K562 (cell line): ENCODE results near the gene SLC16A5. TPM values are rescaled to one million over a fixed set of nuclear protein-coding genes. Genes with fewer than 3 reads are reported as not detected.
A peak's percentile ranks its signal among the peaks of the same experiment; 100 is the strongest.

Source experiments
- CHD1 ChIP-seq: fragments of 200-600 bp; sonication (generic); IDR thresholded peaks from one replicate; pipeline ENCODE4 v1.6.1; 2012; ENCODE audit warnings: mild to moderate bottlenecking, moderate library complexity, low read length, inconsistent platforms
- HMG20A ChIP-seq: fragments of 450-650 bp; formaldehyde crosslinking; conservative IDR thresholded peaks from 2 replicates; pipeline ENCODE4 v1.4.0; 2020; ENCODE audit warnings: mild to moderate bottlenecking, mixed read lengths
- RAD21 ChIP-seq, 2 experiments: fragments of 250-450 bp in 1 of 2; fragments of 450-650 bp in 1 of 2; sonication (Bioruptor Pico) in 1 of 2; formaldehyde crosslinking in 1 of 2; IDR thresholded peaks in 1 of 2; conservative IDR thresholded peaks in 1 of 2; 2 replicates each; pipeline versions ENCODE4 v1.4.0 to v1.8.0; 2020 to 2022; ENCODE audit warnings: mild to moderate bottlenecking in 2 of 2, moderate library complexity in 1 of 2
- RBM15 ChIP-seq: fragments of 200-400 bp; formaldehyde crosslinking; IDR thresholded peaks from 2 replicates; pipeline ENCODE4 v1.6.1; 2018; ENCODE audit warnings: mild to moderate bottlenecking, low read length, moderate library complexity; ENCODE audit not compliant: insufficient read depth
- REST ChIP-seq, 2 experiments: fragments of 450-650 bp; formaldehyde crosslinking in 1 of 2; IDR thresholded peaks; 2 replicates each; pipeline versions ENCODE4 v1.4.0 to v1.6.1; 2014 to 2020; ENCODE audit warnings: mild to moderate bottlenecking in 2 of 2, borderline replicate concordance in 1 of 2, low read depth in 1 of 2
- SIN3A ChIP-seq, 2 experiments: fragments of 150-350 bp in 1 of 2; IDR thresholded peaks; 2 replicates each; pipeline ENCODE4 v1.6.1; 2011 to 2016; ENCODE audit warnings: borderline replicate concordance in 2 of 2, low read depth in 2 of 2, low read length in 2 of 2, mild to moderate bottlenecking in 2 of 2, moderate library complexity in 2 of 2; ENCODE audit not compliant: control insufficient read depth in 1 of 2
- SRF ChIP-seq, 2 experiments: fragments of 250-450, 450-650 bp in 1 of 2; sonication (Bioruptor Pico) in 1 of 2; sonication (generic) in 1 of 2; formaldehyde crosslinking; IDR thresholded peaks; 2 replicates each; pipeline versions ENCODE4 v1.5.0 to v1.5.1; 2020 to 2022; ENCODE audit warnings: mild to moderate bottlenecking in 1 of 2, missing genetic modification reagents in 1 of 2
- TSC22D4 ChIP-seq: fragments of 450-650 bp; IDR thresholded peaks from 2 replicates; pipeline ENCODE4 v1.6.1; 2016; ENCODE audit warnings: missing genetic modification characterization, missing biosample characterization, control low read depth
- polyA plus RNA-seq, 8 experiments: library from polyadenylated mRNA; depleted of rRNA in 4 of 8; stranded (reverse) in 5 of 8; unstranded in 3 of 8; fragments of >200 nt; fragmentation: Nextera tagmentation in 2 of 8; fragmentation: Illumina TruSeq in 1 of 8; extraction: Ambion mirVana in 2 of 8; extraction: Trizol in 1 of 8; gene quantifications; 2 replicates each; pipeline versions ENCODE4 v1.2.1 to v1.2.3, GENCODE V29; 2011 to 2014; ENCODE audit warnings: inconsistent platforms in 1 of 8, missing spikeins in 1 of 8
- total RNA-seq, 7 experiments: library from RNA; depleted of rRNA in 6 of 7; stranded (reverse); fragments of >200 nt in 6 of 7; fragmentation: Illumina TruSeq in 2 of 7; extraction: Trizol in 2 of 7; gene quantifications; 2 replicates each; pipeline versions ENCODE4 v1.2.1 to v1.2.3, GENCODE V29; 2011 to 2021; ENCODE audit warnings: low replicate concordance in 1 of 7
- TF ChIP-seq, protein P1 (sequence below): IDR thresholded peaks from 2 replicates; pipeline ENCODE4 v1.6.1; 2011; ENCODE audit warnings: borderline replicate concordance, low read depth, mild to moderate bottlenecking, moderate library complexity, low read length; ENCODE audit not compliant: insufficient read depth, poor library complexity, severe bottlenecking
- TF ChIP-seq, protein P2 (sequence below): fragments of 450-650 bp; IDR thresholded peaks from 2 replicates; pipeline ENCODE4 v1.7.1; 2018; ENCODE audit warnings: mild to moderate bottlenecking, low read depth; ENCODE audit not compliant: partially characterized antibody

Gene SLC16A5
- total and polyA plus RNA-seq, 9 of the 15 experiments (the other 6 are each of a cell fraction or from before 2014, with no cell fraction given): 0.06 to 2.6 (median 0.91) TPM

DNA sequence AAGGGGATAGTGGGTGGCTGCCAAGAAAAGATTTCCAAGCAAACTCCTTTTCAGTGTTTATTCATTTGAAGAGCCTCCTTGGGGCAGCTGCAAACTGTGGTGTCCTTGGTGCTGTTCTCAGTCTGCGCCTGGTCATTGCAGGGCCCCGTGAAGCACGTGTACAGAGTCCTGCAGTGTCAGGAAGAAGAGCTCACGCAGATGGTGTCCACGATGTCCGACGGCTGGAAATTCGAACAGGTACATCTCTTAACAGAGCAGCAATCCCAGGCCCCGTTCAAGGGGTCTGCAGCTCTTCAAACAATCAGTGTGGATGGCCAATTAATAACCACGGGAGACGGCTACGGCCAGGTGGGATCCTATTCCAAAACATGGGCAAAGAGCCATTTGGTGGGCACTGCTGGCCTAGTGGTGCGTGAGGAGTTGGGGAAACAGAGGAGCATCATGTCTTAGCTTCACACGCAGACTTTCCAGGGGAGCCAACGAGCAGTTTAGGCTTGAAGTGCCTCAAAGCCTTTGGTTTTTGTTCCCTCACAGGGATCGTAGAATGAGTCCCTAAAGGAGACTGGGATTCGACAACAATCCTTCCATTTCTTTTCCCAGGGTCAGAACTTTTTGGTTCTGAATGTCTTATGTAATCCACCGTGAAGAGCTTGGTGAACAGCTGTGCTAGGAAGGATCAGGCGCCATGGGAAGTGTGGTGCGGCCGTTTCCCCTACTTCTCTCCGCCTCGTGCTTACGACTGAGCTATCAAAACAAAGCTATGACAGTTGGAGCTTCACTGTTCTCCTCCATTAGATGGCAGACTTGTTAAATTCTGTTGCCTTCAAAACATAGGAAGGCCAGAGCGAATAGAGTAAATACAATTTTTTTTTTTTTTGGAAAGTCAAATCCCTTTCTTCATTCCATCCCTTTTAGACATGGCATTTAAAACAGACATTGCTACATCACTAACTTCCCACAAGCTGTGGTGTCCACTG is 28.1 kb upstream of the SLC16A5 start (continued):
- TF ChIP-seq, protein P1, sequence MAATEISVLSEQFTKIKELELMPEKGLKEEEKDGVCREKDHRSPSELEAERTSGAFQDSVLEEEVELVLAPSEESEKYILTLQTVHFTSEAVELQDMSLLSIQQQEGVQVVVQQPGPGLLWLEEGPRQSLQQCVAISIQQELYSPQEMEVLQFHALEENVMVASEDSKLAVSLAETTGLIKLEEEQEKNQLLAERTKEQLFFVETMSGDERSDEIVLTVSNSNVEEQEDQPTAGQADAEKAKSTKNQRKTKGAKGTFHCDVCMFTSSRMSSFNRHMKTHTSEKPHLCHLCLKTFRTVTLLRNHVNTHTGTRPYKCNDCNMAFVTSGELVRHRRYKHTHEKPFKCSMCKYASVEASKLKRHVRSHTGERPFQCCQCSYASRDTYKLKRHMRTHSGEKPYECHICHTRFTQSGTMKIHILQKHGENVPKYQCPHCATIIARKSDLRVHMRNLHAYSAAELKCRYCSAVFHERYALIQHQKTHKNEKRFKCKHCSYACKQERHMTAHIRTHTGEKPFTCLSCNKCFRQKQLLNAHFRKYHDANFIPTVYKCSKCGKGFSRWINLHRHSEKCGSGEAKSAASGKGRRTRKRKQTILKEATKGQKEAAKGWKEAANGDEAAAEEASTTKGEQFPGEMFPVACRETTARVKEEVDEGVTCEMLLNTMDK: peak; percentile 35
- TF ChIP-seq REST (IDR thresholded peaks at IDR 0.05; ENCODE audit: borderline replicate concordance) (peak; percentile 65; the same call in 1 of the 2 replicates), REST (CRISPR knock-in tag; IDR thresholded peaks at IDR 0.05; ENCODE audit: low read depth) (no peak), RAD21 (CRISPR knock-in tag; conservative IDR thresholded peaks at IDR 0.05 in 1 of 2, IDR thresholded peaks at IDR 0.05 in 1 of 2) (peak; percentile 63 to 83), CHD1 (no peak), RBM15 (no peak), SIN3A (IDR thresholded peaks at IDR 0.05; ENCODE audit: borderline replicate concordance in 2 of 2, control insufficient read depth in 1 of 2, low read depth in 2 of 2, low read length in 2 of 2) (no peak), HMG20A (no peak), SRF (CRISPR knock-in tag; IDR thresholded peaks at IDR 0.05) (no peak), TSC22D4 (tag) (no peak)
- TF ChIP-seq, protein P2, sequence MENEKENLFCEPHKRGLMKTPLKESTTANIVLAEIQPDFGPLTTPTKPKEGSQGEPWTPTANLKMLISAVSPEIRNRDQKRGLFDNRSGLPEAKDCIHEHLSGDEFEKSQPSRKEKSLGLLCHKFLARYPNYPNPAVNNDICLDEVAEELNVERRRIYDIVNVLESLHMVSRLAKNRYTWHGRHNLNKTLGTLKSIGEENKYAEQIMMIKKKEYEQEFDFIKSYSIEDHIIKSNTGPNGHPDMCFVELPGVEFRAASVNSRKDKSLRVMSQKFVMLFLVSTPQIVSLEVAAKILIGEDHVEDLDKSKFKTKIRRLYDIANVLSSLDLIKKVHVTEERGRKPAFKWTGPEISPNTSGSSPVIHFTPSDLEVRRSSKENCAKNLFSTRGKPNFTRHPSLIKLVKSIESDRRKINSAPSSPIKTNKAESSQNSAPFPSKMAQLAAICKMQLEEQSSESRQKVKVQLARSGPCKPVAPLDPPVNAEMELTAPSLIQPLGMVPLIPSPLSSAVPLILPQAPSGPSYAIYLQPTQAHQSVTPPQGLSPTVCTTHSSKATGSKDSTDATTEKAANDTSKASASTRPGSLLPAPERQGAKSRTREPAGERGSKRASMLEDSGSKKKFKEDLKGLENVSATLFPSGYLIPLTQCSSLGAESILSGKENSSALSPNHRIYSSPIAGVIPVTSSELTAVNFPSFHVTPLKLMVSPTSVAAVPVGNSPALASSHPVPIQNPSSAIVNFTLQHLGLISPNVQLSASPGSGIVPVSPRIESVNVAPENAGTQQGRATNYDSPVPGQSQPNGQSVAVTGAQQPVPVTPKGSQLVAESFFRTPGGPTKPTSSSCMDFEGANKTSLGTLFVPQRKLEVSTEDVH: no peak
